Measurements from ENCODE around the gene GFOD1.
"Not testable (repeated sequence)": the region's sequence is repeated elsewhere in the genome, so short reads cannot be mapped to it uniquely, and the experiment has no call there.

GFOD1 gene

GRCh38 chr6:13463941-13464340 lies 23.5 kb downstream of the GFOD1 start:
- DNase-seq = no peak

DNA sequence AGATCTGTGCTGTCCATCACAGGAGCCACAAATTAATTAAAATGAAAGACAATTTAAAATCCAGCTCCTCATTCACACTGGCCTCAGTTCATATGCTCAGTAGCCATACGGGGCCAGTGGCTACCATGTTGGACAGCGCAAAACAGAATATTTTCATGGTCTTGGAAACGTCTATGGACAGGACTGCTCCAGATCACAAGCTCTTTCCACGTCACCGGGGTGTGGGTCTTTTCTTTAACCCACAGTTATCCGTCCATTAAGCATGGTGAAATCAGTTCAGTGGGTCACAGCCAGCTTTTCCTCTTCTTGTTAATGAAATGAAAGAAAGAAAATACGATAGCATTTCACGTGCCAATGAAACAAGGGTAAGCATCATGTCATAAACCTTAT lies 24.1 kb downstream of the GFOD1 start:
- DNase-seq = no peak

- no peak for DNase-seq
These were observed 24.7 kb downstream of the GFOD1 start for GRCh38 chr6:13462458-13463327.

DNA sequence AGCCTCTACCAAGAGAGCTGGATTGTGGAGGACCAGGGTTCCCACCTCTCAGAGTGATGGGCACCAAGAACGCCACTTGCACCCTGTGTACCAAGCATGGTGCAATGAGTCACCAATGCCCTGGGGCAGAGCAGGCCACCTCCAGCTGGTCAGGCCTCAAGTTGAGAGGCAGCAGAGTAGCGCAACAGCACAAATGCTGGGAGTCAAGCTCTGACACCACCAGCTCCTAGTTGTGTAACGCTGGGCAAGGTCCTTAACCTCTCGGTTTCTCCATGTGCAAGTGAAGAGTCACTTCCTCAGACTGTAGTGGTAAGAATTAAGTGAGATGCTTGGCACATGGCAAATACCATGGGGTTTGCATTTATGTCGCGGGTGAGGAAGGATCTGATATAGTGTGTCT lies 25.6 kb downstream of the GFOD1 start:
- no peak for DNase-seq

GRCh38 chr6:13461307-13461706 lies 26.1 kb downstream of the GFOD1 start:
- DNase-seq = no peak

DNA sequence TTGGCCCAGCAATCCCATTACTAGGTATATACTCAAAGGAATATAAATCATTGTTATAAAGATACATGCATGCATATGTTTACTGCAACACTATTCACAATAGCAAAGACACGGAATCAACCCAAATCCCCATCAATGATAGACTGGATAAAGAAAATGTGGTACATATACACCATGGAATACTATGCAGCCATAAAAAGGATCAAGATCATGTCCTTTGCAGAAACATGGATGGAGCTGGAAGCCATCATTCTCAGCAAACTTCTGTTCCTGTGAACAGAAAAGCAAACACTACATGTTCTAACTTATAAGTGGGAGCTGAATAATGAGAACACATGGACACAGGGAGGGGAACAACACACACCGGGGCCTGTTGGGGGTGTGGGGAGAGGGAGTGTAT lies 27.1 kb downstream of the GFOD1 start:
- not testable (repeated sequence) for DNase-seq

- DNase-seq = no peak
These were observed 29.8 kb downstream of the GFOD1 start for GRCh38 chr6:13457577-13457976.

GRCh38 chr6:13455552-13455966 lies 31.8 kb downstream of the GFOD1 start:
- no peak for DNase-seq

GRCh38 chr6:13454286-13455221 lies 32.8 kb downstream of the GFOD1 start:
- DNase-seq = no peak

DNA sequence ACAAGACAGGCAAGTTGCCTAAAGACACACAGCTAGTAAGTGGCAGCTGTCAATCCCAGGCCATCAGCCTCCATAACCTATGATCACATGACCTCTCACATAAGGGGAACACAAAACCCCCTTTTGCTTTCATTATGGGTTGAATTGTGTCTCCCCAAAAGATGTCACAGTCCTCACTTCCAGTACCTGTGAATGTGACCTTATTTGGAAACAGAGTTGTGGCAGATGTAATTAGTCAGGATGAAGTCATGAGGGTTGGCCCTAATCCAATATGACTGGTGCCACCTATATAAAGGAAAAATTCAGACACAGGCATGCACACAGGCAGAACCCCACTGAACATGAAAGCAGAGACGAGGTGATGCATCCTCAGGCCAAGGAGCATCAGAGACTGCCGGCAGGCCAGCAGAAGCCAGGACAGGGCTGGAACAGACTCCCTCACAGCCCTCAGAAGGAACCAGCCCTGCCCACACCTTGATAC lies 33.6 kb downstream of the GFOD1 start:
- DNase-seq = peak; percentile 49

DNA sequence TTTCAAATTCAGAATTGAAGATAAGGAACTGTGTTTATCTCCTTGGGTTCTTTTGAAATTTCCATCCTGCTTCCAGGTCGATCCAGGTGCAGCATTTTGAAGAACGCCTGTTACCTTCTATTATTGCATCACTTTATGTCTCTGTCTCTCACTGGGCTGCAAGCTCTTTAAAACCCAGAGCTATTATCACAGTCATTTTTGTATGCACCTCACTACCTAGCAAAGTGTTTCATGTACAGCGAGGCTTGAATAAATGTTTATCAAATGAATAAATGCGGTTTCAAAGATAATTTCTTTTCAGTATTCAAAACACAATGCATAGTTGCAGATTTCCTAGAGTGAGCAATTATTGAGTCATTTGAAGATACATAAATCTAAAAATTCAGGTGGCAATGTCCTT lies 34.2 kb downstream of the GFOD1 start:
- DNase-seq = no peak

DNA sequence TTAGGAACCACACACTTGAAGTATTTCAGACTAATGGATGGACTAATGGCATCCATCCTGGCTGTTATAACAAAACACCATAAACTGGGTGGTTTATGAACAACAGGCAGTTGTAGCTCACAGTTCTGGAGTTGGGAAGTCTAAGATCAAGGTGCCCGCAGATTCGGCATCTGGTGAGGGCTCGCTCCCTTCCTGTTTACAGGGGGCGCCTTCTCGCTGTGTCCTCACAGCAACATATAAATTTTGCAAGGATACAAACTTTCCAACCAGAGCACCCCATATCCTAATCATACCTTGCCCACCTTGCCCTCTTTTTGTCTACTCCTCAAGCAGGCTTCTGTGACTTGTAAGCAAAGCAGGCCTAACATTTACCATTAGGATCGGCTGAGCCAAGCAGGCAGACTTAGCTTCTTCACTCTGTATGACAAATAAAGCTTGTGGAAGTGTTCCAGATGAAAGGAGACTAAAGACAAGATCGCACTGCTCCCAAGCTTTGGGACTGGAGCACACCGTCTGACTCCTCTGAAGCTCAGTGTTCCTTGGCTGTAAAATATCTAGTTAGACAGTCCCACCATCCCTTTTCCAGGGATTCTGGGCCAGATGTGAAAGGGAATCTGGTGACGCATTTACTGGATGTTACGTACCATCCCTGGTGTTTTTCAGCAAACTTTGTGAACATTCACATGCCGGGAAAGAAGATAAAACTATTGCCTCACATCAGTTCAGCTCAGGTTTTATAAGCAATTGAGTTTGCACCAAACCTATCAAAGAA lies 34.9 kb downstream of the GFOD1 start:
- DNase-seq = no peak

DNA sequence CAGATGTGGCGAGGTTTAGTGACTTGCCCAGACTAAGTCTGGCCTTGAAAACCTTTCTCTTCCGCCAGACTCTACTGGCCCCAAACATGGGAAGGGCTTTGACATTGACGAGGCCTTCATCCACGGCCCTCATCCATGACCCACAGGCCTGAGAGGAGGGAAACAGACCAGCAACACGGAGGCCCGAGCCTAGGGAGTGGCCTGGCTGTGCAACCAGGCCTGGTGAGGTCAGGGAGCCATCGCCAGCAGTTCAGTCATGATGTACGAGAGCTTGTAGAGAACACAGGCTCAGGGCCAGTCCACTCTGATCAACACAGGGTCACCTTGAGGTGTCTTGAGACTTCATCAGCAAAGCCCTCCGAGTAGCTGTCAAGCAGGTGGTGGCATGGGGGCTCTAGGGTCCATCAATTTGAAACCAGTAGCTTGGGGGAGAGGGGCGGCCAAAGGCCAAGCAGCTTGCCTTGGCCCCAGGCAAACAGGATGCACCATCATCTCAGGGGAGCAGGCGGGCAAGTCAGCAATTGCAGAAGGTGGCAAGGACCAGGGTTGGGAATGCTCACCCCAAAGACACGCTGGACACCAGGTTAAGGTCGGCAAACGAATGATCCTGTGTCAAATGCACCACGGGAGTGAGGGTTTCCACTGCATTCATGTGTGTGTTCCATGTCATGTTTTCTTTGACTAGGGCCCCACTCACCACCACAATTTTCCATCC lies 36.1 kb downstream of the GFOD1 start:
- DNase-seq = no peak

DNA sequence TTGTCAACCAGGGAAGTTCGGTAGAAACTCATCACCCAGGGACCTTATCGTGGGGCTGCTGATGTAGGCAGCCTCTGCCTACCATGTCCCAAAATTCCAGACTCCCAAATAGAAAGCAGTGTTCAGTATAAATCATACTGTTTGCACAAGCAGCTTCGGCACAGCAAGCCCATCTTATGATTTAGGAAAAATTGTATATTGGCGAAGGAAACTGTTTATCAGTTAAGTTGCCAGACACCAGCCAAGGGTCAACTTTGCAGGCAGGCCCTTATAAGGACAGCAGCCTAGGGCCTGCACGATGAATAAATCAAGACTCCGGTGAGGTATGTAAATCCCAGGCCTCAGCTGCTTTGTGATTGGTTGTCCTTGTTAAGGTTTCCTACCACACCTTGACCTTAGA lies 36.8 kb downstream of the GFOD1 start:
- DNase-seq = no peak

DNA sequence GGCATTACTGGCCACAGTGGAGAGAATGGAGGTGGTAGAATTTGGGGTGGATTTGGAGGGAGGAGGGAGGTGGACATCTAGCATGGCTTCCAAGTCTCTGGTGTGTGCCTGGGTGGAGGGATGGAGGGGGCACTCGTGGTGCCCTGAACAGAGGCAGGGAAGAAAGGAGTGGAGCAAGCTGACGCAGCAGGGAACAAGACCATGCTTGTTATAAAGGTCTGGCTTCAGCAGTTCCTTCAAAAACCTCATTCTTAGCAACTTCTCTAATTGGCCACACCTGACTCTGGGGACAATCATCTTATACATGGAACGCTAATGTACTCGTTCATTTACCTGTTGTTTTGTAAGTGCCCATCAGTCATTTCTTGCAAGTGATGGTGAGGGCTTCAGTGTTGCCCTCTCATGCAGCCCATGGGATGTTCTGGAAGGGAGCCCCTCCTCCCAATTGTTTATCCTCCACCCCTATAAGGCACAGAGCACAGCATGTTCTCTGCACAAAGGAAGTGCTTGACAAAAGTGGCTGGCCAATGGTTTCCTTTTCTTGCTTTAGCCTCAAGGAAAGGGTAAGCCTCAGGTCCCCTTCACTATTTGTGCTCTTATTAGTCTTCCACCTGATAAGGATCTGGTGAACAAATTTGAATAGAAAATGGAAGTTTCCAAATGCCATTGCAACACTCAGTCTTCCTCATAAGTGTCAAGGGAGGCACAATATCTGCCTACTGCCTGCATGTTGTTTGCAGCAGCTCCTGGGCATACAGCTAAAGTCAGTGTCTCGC lies 39.3 kb downstream of the GFOD1 start:
- DNase-seq = no peak

GRCh38 chr6:13446381-13446780 lies 41.0 kb downstream of the GFOD1 start:
- DNase-seq = no peak

DNA sequence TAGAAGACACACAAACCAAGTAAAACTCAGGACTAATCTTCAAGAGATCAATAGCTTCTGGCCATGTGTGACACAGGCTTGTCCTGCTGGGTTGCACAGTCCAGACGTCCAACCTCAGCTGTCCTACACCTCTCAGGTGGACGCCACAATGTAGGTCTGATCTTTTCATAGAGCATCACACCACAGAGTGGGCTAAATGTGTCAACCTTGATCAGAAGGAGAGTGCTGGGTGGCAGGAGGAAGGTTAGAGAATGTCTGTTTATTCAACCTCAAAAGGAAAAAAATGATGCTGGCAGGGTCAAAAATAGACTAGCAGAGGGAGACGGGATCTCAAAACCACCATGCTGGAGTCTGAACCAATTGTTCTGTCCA lies 41.7 kb downstream of the GFOD1 start:
- no peak for DNase-seq

- peak; percentile 54 for DNase-seq
These were observed 42.2 kb downstream of the GFOD1 start for GRCh38 chr6:13445005-13445743.

DNA sequence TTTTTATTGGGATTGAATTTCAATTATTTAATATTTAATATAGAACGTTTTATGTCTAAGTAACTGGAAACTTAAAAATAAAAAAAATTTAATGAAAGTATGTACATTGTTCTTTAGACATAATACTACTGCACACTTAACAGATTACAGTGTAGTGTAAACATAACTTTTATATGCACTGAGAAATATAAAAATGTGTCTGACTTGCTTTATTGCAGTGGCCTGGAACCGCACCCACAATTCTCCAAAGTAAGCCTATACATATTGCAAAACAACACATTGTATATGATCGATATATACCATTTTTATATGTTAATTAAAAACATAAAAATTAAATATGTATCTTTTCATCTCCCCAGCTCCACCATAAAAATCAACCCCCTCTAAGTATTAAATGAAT lies 42.8 kb downstream of the GFOD1 start:
- DNase-seq = no peak

GRCh38 chr6:13443978-13444377 lies 43.4 kb downstream of the GFOD1 start:
- DNase-seq = not testable (repeated sequence)

DNA sequence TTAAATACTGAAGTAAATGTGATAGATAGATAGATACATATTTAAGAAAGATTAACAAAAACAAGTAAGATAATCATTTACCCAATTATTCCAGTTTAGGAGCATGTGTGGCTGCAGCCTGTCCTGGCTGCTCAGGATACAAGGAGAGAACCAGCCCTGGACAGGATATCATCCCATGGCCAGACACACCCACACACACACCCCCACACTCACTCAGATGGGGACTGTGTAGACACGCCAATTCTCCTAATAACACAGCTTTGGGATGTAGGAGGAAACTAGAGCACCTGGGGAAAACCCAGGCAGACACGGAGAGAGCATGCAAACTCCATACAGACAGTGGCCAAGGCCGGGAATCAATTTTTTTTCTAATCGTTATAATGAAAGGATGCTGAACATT lies 45.6 kb downstream of the GFOD1 start:
- no peak for DNase-seq
